ENCODE data around the gene GGA1.

GGA1 gene

GRCh38 chr22:37676736-37677492, 68.3 kb downstream of the GGA1 start:
- peak; percentile 94 for DNase-seq

- DNase-seq = no peak
These were observed 68.9 kb downstream of the GGA1 start for GRCh38 chr22:37677493-37677974.

- DNase-seq = no peak
These were observed 69.7 kb downstream of the GGA1 start for GRCh38 chr22:37678372-37678771.

GRCh38 chr22:37679670-37680069, 71.0 kb downstream of the GGA1 start:
- DNase-seq = no peak

DNA sequence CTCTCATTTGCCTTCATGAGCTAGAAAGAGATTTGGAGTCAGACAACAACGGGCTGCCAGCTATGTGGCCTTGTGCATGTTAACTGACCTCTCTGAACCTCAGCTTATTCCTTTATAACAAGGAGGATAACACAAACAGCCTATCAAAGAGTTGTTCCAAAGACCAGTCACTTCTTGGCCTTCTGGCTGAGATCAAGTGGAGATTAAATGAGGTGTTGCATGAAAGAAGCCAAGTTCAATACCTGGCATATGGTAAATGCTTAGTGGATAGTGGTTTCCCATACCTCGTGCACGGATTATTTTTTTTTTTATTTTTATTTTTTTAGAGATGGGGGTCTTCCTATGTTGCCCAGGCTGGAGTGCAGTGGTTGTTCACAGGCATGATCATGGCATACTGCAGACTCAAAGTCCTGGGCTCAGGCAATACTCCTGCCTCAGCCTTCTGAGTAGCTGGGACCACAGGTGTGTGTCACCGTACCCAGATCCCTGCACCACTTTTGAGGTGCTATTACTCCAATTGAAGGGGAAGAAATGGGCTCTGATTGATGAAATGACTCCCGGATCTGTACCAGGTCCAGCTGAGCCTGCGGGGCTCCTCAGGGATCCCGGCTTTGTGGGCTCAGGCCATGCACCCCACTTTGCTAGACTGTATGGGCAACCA, 71.7 kb downstream of the GGA1 start:
- DNase-seq = no peak

DNA sequence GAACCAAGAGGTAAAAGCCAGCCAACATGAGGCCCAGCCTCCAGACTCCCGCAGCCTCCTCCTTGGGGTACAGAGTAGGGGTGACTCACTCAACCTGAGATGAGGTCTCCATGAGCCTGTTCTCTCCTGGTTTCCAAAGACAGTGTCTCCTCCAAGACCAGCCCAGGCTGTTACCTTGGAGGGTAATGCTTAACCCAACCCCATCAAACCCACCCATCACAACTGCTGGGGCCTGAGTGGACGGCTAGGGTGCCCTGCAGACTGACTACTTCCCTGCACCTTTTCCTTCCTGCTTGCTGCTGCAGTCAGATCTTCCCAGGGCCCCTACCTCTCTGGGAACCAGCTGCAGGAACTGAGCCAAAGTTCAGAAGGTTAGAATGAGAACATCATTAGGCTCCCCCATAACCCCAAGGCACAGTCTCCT, 72.4 kb downstream of the GGA1 start:
- no peak for DNase-seq

DNA sequence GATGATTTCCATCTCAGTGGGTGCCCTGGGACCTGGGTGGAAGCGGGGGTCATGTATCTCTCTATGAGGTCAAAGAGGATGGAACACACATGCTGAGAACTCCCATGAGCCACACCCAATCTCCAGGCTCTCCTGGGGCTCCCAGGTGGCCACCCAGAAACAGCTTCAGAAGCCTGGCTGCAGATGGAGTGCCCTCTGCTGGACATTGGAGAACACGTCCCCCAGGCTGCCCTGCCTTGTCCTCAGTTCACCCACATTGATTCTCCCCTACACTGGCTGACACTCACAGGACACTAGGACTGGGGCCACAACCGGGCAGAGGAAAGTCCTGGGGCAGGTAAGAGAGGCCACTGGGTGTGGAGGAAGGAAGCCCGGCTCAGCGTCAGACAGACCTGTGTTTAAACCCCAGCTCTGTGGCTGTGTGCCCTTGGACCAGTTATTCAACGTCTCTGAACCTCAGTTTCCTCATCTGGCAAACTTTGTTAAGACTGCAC, 73.0 kb downstream of the GGA1 start:
- peak; percentile 80 to 82 for DNase-seq
